ENCODE results near the gene HSD17B12.

DNA sequence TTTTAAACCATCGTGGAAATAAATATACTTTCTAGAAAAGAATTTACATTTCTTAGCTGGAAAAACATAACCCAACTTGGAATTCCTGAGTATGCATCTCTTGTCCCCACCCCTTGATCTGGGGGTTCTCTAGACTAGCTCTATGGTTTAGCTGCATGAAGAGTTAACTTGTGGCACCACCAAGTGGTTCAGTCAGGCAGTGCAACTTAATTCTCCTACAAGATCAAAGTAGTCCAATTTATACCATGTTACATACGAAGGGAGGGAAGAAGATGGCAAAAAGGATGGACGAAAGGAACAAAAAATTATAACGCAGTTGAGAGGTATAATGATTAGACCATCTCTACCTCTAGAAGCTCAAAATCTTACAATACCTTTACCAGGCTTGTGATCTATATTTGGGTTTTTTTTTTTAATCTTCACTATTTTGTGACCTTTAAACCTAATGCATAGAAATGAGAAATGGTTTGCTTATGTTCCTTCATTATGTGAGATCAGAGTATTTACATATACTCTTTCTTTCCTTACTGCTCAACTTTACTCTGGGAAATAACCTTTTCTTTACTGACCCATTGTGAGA, 171.6 kb downstream of the HSD17B12 start:
- TF ChIP-seq, protein P1, sequence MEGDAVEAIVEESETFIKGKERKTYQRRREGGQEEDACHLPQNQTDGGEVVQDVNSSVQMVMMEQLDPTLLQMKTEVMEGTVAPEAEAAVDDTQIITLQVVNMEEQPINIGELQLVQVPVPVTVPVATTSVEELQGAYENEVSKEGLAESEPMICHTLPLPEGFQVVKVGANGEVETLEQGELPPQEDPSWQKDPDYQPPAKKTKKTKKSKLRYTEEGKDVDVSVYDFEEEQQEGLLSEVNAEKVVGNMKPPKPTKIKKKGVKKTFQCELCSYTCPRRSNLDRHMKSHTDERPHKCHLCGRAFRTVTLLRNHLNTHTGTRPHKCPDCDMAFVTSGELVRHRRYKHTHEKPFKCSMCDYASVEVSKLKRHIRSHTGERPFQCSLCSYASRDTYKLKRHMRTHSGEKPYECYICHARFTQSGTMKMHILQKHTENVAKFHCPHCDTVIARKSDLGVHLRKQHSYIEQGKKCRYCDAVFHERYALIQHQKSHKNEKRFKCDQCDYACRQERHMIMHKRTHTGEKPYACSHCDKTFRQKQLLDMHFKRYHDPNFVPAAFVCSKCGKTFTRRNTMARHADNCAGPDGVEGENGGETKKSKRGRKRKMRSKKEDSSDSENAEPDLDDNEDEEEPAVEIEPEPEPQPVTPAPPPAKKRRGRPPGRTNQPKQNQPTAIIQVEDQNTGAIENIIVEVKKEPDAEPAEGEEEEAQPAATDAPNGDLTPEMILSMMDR (conservative IDR thresholded peaks at IDR 0.05; ENCODE audit: low read length), result peak; percentile 97
- no peak for TF ChIP-seq EZH2phosphoT487 (IDR thresholded peaks at IDR 0.05; ENCODE audit: borderline replicate concordance, low read depth, low read length)

All from OCI-LY7 (cell line).